Measurements from ENCODE around the gene ABCC1.

ABCC1 gene

GRCh38 chr16:16148755-16149154 lies 199.3 kb downstream of the ABCC1 start:
- no peaks in the 10 kb centered on the region for H3K4me1 ChIP-seq (ENCODE audit: insufficient read depth, low read length, severe bottlenecking)
- no peak overlapping the region for H3K27ac ChIP-seq (ENCODE audit: low read depth, low read length, poor library complexity, severe bottlenecking)
- TF ChIP-seq EZH2 (IDR thresholded peaks at IDR 0.05; ENCODE audit: borderline replicate concordance, low read length), result no peak
- TF ChIP-seq CTCF (IDR thresholded peaks at IDR 0.05; ENCODE audit: low read length), result no peak
- no peak overlapping the region for H3K9ac ChIP-seq (ENCODE audit: low read length)
- H3K27me3 ChIP-seq (ENCODE audit: insufficient read depth, low read length), result no peaks in the 10 kb centered on the region
- H3K79me2 ChIP-seq (ENCODE audit: insufficient read depth, low read length), result no peaks in the 10 kb centered on the region
- H3K9me2 ChIP-seq (ENCODE audit: low read depth, low read length), result no peaks in the 10 kb centered on the region
- H3K4me3 ChIP-seq (ENCODE audit: low read depth, low read length, poor library complexity, severe bottlenecking), result no peak overlapping the region
- H4K20me1 ChIP-seq (ENCODE audit: insufficient read depth, low read length), result no peaks in the 10 kb centered on the region
- no peak overlapping the region for H2AFZ ChIP-seq (ENCODE audit: low read length)
- H3F3A ChIP-seq (ENCODE audit: insufficient read depth, low read length), result no peaks in the 10 kb centered on the region
- peaks cover 21% of the 10 kb centered on the region for H3K36me3 ChIP-seq (ENCODE audit: insufficient read depth, low read length)
- no peak overlapping the region for H3K4me2 ChIP-seq (ENCODE audit: low read length)
- no peaks in the 10 kb centered on the region for H3K9me3 ChIP-seq (ENCODE audit: low read length)

DNA sequence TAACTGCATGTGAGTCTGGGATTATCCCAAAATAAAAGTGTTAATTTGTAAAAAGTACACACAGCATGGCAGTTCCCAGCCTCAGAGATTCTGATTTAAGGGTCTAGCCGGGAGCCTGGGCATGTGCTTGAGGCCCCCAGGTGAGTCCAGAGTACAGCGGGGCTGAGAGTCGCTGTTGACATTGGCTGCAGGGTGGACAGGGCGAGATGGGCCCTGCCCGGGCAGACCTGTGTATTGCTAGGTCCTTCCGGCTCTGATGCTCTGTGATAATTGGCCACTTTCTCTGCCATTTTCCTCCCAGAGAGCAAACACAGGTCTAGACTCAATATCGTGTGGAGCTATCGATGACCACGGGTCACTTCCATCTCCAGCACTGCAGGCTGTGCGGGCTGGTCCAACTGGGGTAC lies 200.3 kb downstream of the ABCC1 start:
- Histone ChIP-seq H3K9me2 (ENCODE audit: low read depth, low read length) (no peaks in the 10 kb centered on the region), H3K4me2 (ENCODE audit: low read length) (no peak overlapping the region), H3K79me2 (ENCODE audit: insufficient read depth, low read length) (no peaks in the 10 kb centered on the region), H3K4me3 (ENCODE audit: low read depth, low read length, poor library complexity, severe bottlenecking) (no peak overlapping the region), H3K27ac (ENCODE audit: low read depth, low read length, poor library complexity, severe bottlenecking) (no peak overlapping the region), H3K4me1 (ENCODE audit: insufficient read depth, low read length, severe bottlenecking) (no peaks in the 10 kb centered on the region), H4K20me1 (ENCODE audit: insufficient read depth, low read length) (no peaks in the 10 kb centered on the region), H2AFZ (ENCODE audit: low read length) (no peak overlapping the region), H3F3A (ENCODE audit: insufficient read depth, low read length) (no peaks in the 10 kb centered on the region), H3K9ac (ENCODE audit: low read length) (no peak overlapping the region), H3K27me3 (ENCODE audit: insufficient read depth, low read length) (no peaks in the 10 kb centered on the region), H3K36me3 (ENCODE audit: insufficient read depth, low read length) (peaks cover 12% of the 10 kb centered on the region), H3K9me3 (ENCODE audit: low read length) (no peaks in the 10 kb centered on the region)
- TF ChIP-seq CTCF (IDR thresholded peaks at IDR 0.05; ENCODE audit: low read length) (no peak), EZH2 (IDR thresholded peaks at IDR 0.05; ENCODE audit: borderline replicate concordance, low read length) (no peak)

GRCh38 chr16:16150117-16150877 lies 200.9 kb downstream of the ABCC1 start:
- TF ChIP-seq EZH2 (IDR thresholded peaks at IDR 0.05; ENCODE audit: borderline replicate concordance, low read length) (no peak), CTCF (IDR thresholded peaks at IDR 0.05; ENCODE audit: low read length) (no peak)
- H3K36me3 ChIP-seq (ENCODE audit: insufficient read depth, low read length), result peaks cover 9% of the 10 kb centered on the region
- no peaks in the 10 kb centered on the region for H3K79me2 ChIP-seq (ENCODE audit: insufficient read depth, low read length)
- no peak overlapping the region for H3K4me3 ChIP-seq (ENCODE audit: low read depth, low read length, poor library complexity, severe bottlenecking)
- no peaks in the 10 kb centered on the region for H3K9me2 ChIP-seq (ENCODE audit: low read depth, low read length)
- no peak overlapping the region for H3K4me2 ChIP-seq (ENCODE audit: low read length)
- H4K20me1 ChIP-seq (ENCODE audit: insufficient read depth, low read length), result no peaks in the 10 kb centered on the region
- H3K27ac ChIP-seq (ENCODE audit: low read depth, low read length, poor library complexity, severe bottlenecking), result no peak overlapping the region
- H3K9ac ChIP-seq (ENCODE audit: low read length), result no peak overlapping the region
- no peaks in the 10 kb centered on the region for H3F3A ChIP-seq (ENCODE audit: insufficient read depth, low read length)
- no peaks in the 10 kb centered on the region for H3K9me3 ChIP-seq (ENCODE audit: low read length)
- H2AFZ ChIP-seq (ENCODE audit: low read length), result no peak overlapping the region
- no peaks in the 10 kb centered on the region for H3K27me3 ChIP-seq (ENCODE audit: insufficient read depth, low read length)
- H3K4me1 ChIP-seq (ENCODE audit: insufficient read depth, low read length, severe bottlenecking), result no peaks in the 10 kb centered on the region
